GM12801 (cell line): ENCODE results near the gene PSMD8.

Experiments used
- TF ChIP-seq, protein P1 (sequence below): IDR thresholded peaks from one replicate; pipeline ENCODE4 v1.5.1; 2011; ENCODE audit warnings: control low read depth; ENCODE audit not compliant: insufficient read length; ENCODE audit errors: extremely low read depth

PSMD8 gene

GRCh38 chr19:38378866-38379265, 4.5 kb downstream of the PSMD8 start:
- TF ChIP-seq, protein P1, sequence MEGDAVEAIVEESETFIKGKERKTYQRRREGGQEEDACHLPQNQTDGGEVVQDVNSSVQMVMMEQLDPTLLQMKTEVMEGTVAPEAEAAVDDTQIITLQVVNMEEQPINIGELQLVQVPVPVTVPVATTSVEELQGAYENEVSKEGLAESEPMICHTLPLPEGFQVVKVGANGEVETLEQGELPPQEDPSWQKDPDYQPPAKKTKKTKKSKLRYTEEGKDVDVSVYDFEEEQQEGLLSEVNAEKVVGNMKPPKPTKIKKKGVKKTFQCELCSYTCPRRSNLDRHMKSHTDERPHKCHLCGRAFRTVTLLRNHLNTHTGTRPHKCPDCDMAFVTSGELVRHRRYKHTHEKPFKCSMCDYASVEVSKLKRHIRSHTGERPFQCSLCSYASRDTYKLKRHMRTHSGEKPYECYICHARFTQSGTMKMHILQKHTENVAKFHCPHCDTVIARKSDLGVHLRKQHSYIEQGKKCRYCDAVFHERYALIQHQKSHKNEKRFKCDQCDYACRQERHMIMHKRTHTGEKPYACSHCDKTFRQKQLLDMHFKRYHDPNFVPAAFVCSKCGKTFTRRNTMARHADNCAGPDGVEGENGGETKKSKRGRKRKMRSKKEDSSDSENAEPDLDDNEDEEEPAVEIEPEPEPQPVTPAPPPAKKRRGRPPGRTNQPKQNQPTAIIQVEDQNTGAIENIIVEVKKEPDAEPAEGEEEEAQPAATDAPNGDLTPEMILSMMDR: no peak

- TF ChIP-seq, protein P1: no peak
These were observed 6.8 kb downstream of the PSMD8 start for GRCh38 chr19:38381138-38381537.

GRCh38 chr19:38383184-38383583, 8.8 kb downstream of the PSMD8 start:
- TF ChIP-seq, protein P1: no peak

DNA sequence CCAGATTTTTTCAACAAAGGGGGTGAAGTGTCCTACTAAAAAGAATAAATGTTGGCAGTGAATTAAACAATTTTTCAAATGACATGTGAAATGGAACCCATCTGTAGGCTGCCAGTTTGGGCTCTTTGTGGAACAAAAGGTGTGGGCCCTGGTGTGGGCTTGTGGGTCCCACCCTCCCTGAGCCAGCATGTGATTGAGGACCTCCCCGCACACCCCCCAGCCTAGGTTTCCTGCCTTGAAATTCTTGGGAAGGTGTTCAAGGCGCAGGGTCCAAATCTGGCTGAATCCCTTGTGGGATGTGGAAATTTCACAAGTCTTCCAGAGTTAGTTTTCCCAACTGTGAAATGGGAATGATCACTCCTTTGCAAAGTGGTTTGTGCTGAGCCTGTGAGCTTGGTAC, 9.4 kb downstream of the PSMD8 start:
- TF ChIP-seq, protein P1: no peak

DNA sequence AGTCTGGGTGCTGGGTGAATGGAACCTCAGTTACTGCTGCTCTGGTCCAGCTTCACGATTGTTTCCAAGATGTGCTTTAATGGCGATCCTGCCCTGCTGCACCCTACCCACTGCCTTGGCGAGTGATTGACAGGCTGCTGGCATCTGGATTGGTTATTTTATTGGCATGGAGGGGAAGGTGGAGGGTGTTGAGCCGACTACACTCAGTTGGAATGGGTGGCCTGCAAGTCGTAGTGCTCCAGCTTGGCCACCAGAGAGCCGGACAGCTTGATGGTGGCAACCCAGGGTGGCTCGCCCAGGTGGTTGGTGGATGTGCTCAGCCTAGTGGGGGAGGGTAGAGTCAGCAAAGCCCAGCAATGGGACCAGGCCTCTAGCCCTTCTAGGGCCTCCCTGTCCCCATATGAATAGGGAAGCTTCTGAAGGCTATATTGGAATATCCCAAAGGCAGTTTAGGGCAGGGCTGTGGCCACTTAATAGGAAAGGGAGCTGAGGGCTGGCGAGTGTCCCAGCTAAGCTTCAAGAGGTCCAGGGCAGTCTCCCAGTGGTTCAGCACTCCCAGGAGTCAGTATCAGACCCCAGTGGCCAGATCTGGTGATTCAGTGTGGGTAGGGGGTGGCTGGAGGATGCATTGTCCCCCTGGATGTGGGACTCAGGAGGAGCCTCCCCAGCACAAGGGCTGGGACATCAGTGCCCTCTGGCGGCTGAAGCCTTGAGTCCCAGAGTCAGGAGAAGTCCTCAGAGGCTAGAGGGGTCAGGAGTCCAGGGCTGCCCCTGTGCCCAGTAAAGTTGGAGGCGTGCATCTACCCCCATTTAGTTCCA, 10.0 kb downstream of the PSMD8 start:
- TF ChIP-seq, protein P1: no peak

- TF ChIP-seq, protein P1: no peak
These were observed 10.9 kb downstream of the PSMD8 start for GRCh38 chr19:38385057-38385803.

DNA sequence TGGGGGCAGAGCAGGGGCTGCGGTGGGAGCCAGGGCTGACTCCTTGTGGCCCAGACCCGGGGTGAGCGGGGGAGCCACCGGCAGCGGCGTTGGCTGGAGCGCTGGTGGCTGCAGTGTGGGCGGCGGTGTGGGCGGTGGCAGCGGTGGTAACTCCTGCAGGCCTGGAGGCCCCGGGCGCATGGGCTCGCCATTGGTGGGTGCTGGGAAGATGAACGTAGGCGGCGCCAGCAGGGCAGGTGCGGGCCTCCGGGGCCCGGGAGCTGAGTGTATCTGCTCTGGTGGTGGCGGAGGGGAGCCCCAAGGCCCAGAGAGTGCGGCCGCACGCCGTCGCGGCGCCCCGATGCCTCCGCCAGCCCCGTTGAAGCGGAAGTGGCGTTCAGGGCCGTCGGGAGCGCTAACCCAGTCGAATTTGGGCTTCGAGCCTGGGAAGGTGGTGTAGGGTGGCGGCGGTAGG, 11.5 kb downstream of the PSMD8 start:
- TF ChIP-seq, protein P1: no peak
